ENCODE data around the gene SUMF2. TPM values are rescaled to one million over a fixed set of nuclear protein-coding genes. Genes with fewer than 3 reads are reported as not detected.
"Not testable (repeated sequence)": the region's sequence is repeated elsewhere in the genome, so short reads cannot be mapped to it uniquely, and the experiment has no call there.

SUMF2 gene
- polyA plus RNA-seq, 5 donors = 92.6 to 126 (median 102) TPM

- not testable (repeated sequence) for DNase-seq
Observed at GRCh38 chr7:56098187-56099008, 34.3 kb downstream of the SUMF2 start.

- DNase-seq = no peak
Observed at GRCh38 chr7:56099653-56100052, 35.6 kb downstream of the SUMF2 start.

GRCh38 chr7:56104138-56104537 lies 40.1 kb downstream of the SUMF2 start:
- DNase-seq = not testable (repeated sequence)

- no peak for DNase-seq
Observed at GRCh38 chr7:56105508-56105907, 41.4 kb downstream of the SUMF2 start.

- peak; percentile 95 to 97 for DNase-seq
Observed at GRCh38 chr7:56106108-56107073, 42.3 kb downstream of the SUMF2 start, which contains the start of gene CHCHD2. CHCHD2 (minus strand) TSS chr7:56106476; CDS start chr7:56106413, 63 bp downstream.

- no peak for DNase-seq
Observed at GRCh38 chr7:56107954-56108258, 43.8 kb downstream of the SUMF2 start.

GRCh38 chr7:56110611-56111010 lies 46.5 kb downstream of the SUMF2 start:
- no peak for DNase-seq

- DNase-seq = not testable (repeated sequence)
Observed at GRCh38 chr7:56112244-56112643, 48.2 kb downstream of the SUMF2 start.

GRCh38 chr7:56115852-56116538 lies 51.9 kb downstream of the SUMF2 start, which contains the start of gene NUPR2:
NUPR2 (minus strand) TSS chr7:56116417; CDS start chr7:56116314, 103 bp downstream.
- peak in 1 of 2 donors; percentile 34 for DNase-seq

GRCh38 chr7:56121440-56121839 lies 57.4 kb downstream of the SUMF2 start:
- DNase-seq = no peak

- DNase-seq = no peak
Observed at GRCh38 chr7:56124981-56125380, 60.9 kb downstream of the SUMF2 start.

- DNase-seq = no peak
Observed at GRCh38 chr7:56125831-56126230, 61.7 kb downstream of the SUMF2 start.

- DNase-seq = no peak
Observed at GRCh38 chr7:56127241-56127975, 63.3 kb downstream of the SUMF2 start.

Other genes starting within 250 kb of the SUMF2 start
- under 1 TPM; 0.38 to 0.75 (median 0.70) TPM for gene SEPTIN14, start 201.5 kb upstream of the SUMF2 start, polyA plus RNA-seq (ENCODE audit: insufficient read depth in 1 of 5, insufficient read length in 5 of 5, low replicate concordance in 1 of 5)
- gene ZNF713, start 176.8 kb upstream of the SUMF2 start, polyA plus RNA-seq (ENCODE audit: insufficient read depth in 1 of 5, insufficient read length in 5 of 5, low replicate concordance in 1 of 5) = 10 to 100 TPM in 4 of 5 donors, 1 to 10 TPM in 1; 8.4 to 19.9 (median 16.2) TPM
- 10 to 100 TPM; 11.7 to 14.6 (median 13.7) TPM for gene MRPS17, start 112.4 kb upstream of the SUMF2 start, polyA plus RNA-seq (ENCODE audit: insufficient read depth in 1 of 5, insufficient read length in 5 of 5, low replicate concordance in 1 of 5)
- 100 to 1,000 TPM in 1 of 5 donors, 10 to 100 TPM in 4; 81.7 to 101 (median 94.2) TPM for gene NIPSNAP2, start 99.7 kb upstream of the SUMF2 start, polyA plus RNA-seq (ENCODE audit: insufficient read depth in 1 of 5, insufficient read length in 5 of 5, low replicate concordance in 1 of 5)
- 10 to 100 TPM; 15.8 to 31.7 (median 22.4) TPM for gene PSPH, start 12.8 kb upstream of the SUMF2 start, polyA plus RNA-seq (ENCODE audit: insufficient read depth in 1 of 5, insufficient read length in 5 of 5, low replicate concordance in 1 of 5)
- gene CCT6A, start 12.5 kb upstream of the SUMF2 start, polyA plus RNA-seq (ENCODE audit: insufficient read depth in 1 of 5, insufficient read length in 5 of 5, low replicate concordance in 1 of 5) = 100 to 1,000 TPM; 190 to 216 (median 206) TPM
- 1 to 10 TPM; 1.6 to 4.3 (median 2.7) TPM for gene PHKG1, start 28.7 kb downstream of the SUMF2 start, polyA plus RNA-seq (ENCODE audit: insufficient read depth in 1 of 5, insufficient read length in 5 of 5, low replicate concordance in 1 of 5)
- 100 to 1,000 TPM; 199 to 297 (median 229) TPM for gene CHCHD2, start 42.2 kb downstream of the SUMF2 start, polyA plus RNA-seq (ENCODE audit: insufficient read depth in 1 of 5, insufficient read length in 5 of 5, low replicate concordance in 1 of 5)
- 1 to 10 TPM; 3.5 to 5.5 (median 4.4) TPM for gene NUPR2, start 52.1 kb downstream of the SUMF2 start, polyA plus RNA-seq (ENCODE audit: insufficient read depth in 1 of 5, insufficient read length in 5 of 5, low replicate concordance in 1 of 5)